Endothelial cell of umbilical vein (primary cell): ENCODE results near the gene RUSC2. TPM values are rescaled to one million over a fixed set of nuclear protein-coding genes. Genes with fewer than 3 reads are reported as not detected.
A peak's percentile ranks its signal among the peaks of the same experiment; 100 is the strongest.

ENCODE experiments used
- BruUV-seq: library from RNA; stranded (reverse); fragments of 400-500 nt; replicated peaks from 2 replicates; lab custom pipeline; 2021; lab: Mats Ljungman, UMichigan
- CTCF ChIA-PET: fragments of 300-600, 350-600 bp; sonication (Branson Sonifier 250); formaldehyde crosslinking; loops from one replicate; lab custom pipeline; 2021; ENCODE audit warnings: antibody characterized with exemption, inconsistent platforms; lab: Charles Lee
- POLR2A ChIA-PET: fragments of 300-600, 350-600 bp; sonication (Branson Sonifier 250); formaldehyde crosslinking; loops from one replicate; lab custom pipeline; 2021; ENCODE audit warnings: antibody characterized with exemption, inconsistent platforms; lab: Charles Lee
- DNase-seq: peaks from one replicate; pipeline ENCODE4 v3.0.0-alpha.2; 2011; ENCODE audit warnings: low read depth, low spot score
- FAIRE-seq: peaks from 2 replicates; lab custom pipeline; 2011; peaks lifted over from hg19 to GRCh38; lab: Jason Lieb, UNC
- H2AFZ ChIP-seq: 2 replicates; pipeline ENCODE4 v1.6.0; 2012; ENCODE audit warnings: low read depth, low read length, control low read depth, inconsistent platforms
- H3K27ac ChIP-seq: 2 replicates; pipeline ENCODE4 v1.5.1; 2011; ENCODE audit warnings: low read depth, mild to moderate bottlenecking, control low read depth, low read length, moderate library complexity; ENCODE audit not compliant: insufficient read depth
- H3K27me3 ChIP-seq, 2 experiments: 2 replicates each; pipeline versions ENCODE4 v1.6.0 to v1.6.1; 2011; ENCODE audit warnings: low read length in 2 of 2, mixed read lengths in 1 of 2; ENCODE audit not compliant: control insufficient read depth in 2 of 2, insufficient read depth in 2 of 2
- H3K36me3 ChIP-seq, 2 experiments: 2 replicates in 1 of 2; 3 replicates in 1 of 2; pipeline ENCODE4 v1.5.1; 2011; ENCODE audit warnings: low read length in 2 of 2, mild to moderate bottlenecking in 1 of 2, moderate library complexity in 1 of 2; ENCODE audit not compliant: control insufficient read depth in 2 of 2, insufficient read depth in 2 of 2; ENCODE audit errors: extremely low read depth in 1 of 2
- H3K4me1 ChIP-seq: 3 replicates; pipeline ENCODE4 v1.5.1; 2011; ENCODE audit warnings: mild to moderate bottlenecking, low read length; ENCODE audit not compliant: control insufficient read depth, insufficient read depth; ENCODE audit errors: extremely low read depth
- H3K4me2 ChIP-seq: 2 replicates; pipeline ENCODE4 v1.6.1; 2011; ENCODE audit warnings: low read length, control low read depth, mixed read lengths; ENCODE audit not compliant: insufficient read depth
- H3K4me3 ChIP-seq, 3 experiments: fragments of 200-600 bp in 1 of 3; sonication (generic), shearing (Covaris generic) in 1 of 3; replicated peaks in 1 of 3; 2 replicates each; pipeline ENCODE4 v1.5.1; 2011 to 2016; ENCODE audit warnings: control low read depth in 3 of 3, low read length in 3 of 3, mild to moderate bottlenecking in 2 of 3, inconsistent platforms in 1 of 3, low read depth in 1 of 3, moderate library complexity in 1 of 3; ENCODE audit not compliant: insufficient read depth in 1 of 3
- H3K79me2 ChIP-seq: 2 replicates; pipeline ENCODE4 v1.6.0; 2012; ENCODE audit warnings: low read length, inconsistent platforms; ENCODE audit not compliant: control insufficient read depth, insufficient read depth
- H3K9ac ChIP-seq: replicated peaks from 2 replicates; pipeline ENCODE3; 2011; ENCODE audit warnings: low read length, control low read depth; ENCODE audit not compliant: insufficient read depth; ENCODE audit errors: extremely low read depth
- H3K9me1 ChIP-seq: replicated peaks from 3 replicates; pipeline ENCODE4 v1.6.0; 2011; ENCODE audit warnings: mild to moderate bottlenecking, low read length; ENCODE audit not compliant: control insufficient read depth, insufficient read depth; ENCODE audit errors: extremely low read depth
- H3K9me3 ChIP-seq: replicated peaks from 2 replicates; pipeline ENCODE4 v1.5.1; 2012; ENCODE audit warnings: low read length, inconsistent platforms; ENCODE audit not compliant: control insufficient read depth, insufficient read depth
- H4K20me1 ChIP-seq: replicated peaks from 2 replicates; pipeline ENCODE3; 2011; ENCODE audit warnings: mild to moderate bottlenecking, low read length; ENCODE audit not compliant: control insufficient read depth, insufficient read depth; ENCODE audit errors: extremely low read depth
- CTCF ChIP-seq, 2 donors: IDR thresholded peaks; 1 replicate in 1 of 2; 2 replicates in 1 of 2; pipeline ENCODE4 v1.5.1; 2011; ENCODE audit warnings: low read length in 2 of 2, mild to moderate bottlenecking in 2 of 2, moderate library complexity in 2 of 2, control low read depth in 1 of 2, inconsistent platforms in 1 of 2, low read depth in 1 of 2; ENCODE audit not compliant: insufficient read depth in 1 of 2; ENCODE audit errors: extremely low read depth in 1 of 2
- EZH2 ChIP-seq: IDR thresholded peaks from 2 replicates; pipeline ENCODE4 v1.6.1; 2012; ENCODE audit warnings: borderline replicate concordance, low read depth, mild to moderate bottlenecking, moderate library complexity, low read length, inconsistent platforms; ENCODE audit not compliant: severe bottlenecking
- FOS ChIP-seq: IDR thresholded peaks from 2 replicates; pipeline ENCODE4 v1.6.1; 2011; ENCODE audit warnings: mild to moderate bottlenecking, low read length, moderate library complexity, borderline replicate concordance; ENCODE audit not compliant: insufficient read depth
- GATA2 ChIP-seq: IDR thresholded peaks from 2 replicates; pipeline ENCODE4 v1.7.0; 2011; ENCODE audit warnings: low read depth, mild to moderate bottlenecking, moderate library complexity, mixed read lengths, low read length; ENCODE audit not compliant: insufficient read length, insufficient read depth
- JUN ChIP-seq: IDR thresholded peaks from 2 replicates; pipeline ENCODE4 v1.6.1; 2011; ENCODE audit warnings: borderline replicate concordance, low read depth; ENCODE audit not compliant: insufficient read length, insufficient read depth
- MYC ChIP-seq: IDR thresholded peaks from one replicate; pipeline ENCODE4 v1.6.1; 2011; ENCODE audit warnings: mild to moderate bottlenecking, low read depth, low read length
- POLR2A ChIP-seq: IDR thresholded peaks from 2 replicates; pipeline ENCODE4 v1.6.1; 2012; ENCODE audit warnings: low read depth, mild to moderate bottlenecking, control low read depth, low read length
- dilution Hi-C: fragments of 300-500 bp; cut with MboI; formaldehyde crosslinking; loops from one replicate; pipeline ENCODE4 v1.15.0; 2019; ENCODE audit warnings: low sequenced_read_pairs; ENCODE audit not compliant: extremely low pct_ligation_motif_present
- intact Hi-C: fragments of 100-400 bp; cut with micrococcal nuclease; formaldehyde crosslinking; loops from one replicate; pipeline ENCODE4 v1.10.0; 2022
- polyA plus RNA-seq, 4 experiments: library from polyadenylated mRNA; depleted of rRNA in 3 of 4; stranded (reverse) in 3 of 4; unstranded in 1 of 4; fragments of >200 nt; gene quantifications; 2 replicates each; pipeline versions ENCODE4 v1.2.1 to v1.2.3, GENCODE V29; 2011 to 2012; ENCODE audit warnings: missing spikeins in 1 of 4
- total RNA-seq: library from RNA; stranded (reverse); gene quantifications from 2 replicates; pipeline ENCODE4 v1.2.3, GENCODE V29; 2021

The RUSC2 gene
- total and polyA plus RNA-seq, 2 donors (not counting 3 experiments of a cell fraction or from before 2014, with no cell fraction given): 26.1 to 46.2 TPM

GRCh38 chr9:35511453-35511852, 21.5 kb downstream of the RUSC2 start:
- Histone ChIP-seq H3K36me3 (peaks cover 0 to 2% of the 10 kb centered on the region in 2 experiments), H2AFZ (no peak overlapping the region), H3K9me1 (no peaks in the 10 kb centered on the region), H3K9me3 (no peaks in the 10 kb centered on the region), H3K4me1 (peaks cover 42% of the 10 kb centered on the region), H4K20me1 (no peaks in the 10 kb centered on the region), H3K4me2 (peak overlapping the region; percentile 55), H3K27ac (peak overlapping the region; percentile 67), H3K27me3 (no peaks in the 10 kb centered on the region), H3K4me3 (no peak overlapping the region), H3K79me2 (peaks cover 67% of the 10 kb centered on the region), H3K9ac (peak overlapping the region; percentile 35)
- no peak for TF ChIP-seq GATA2
- TF ChIP-seq MYC: no peak
- ChIA-PET POLR2A (interaction anchor here (0.9 to 1.0 kb wide), 3 partner anchors 8 to 27 kb away, joined by 3 to 6 read pairs (median 3); partner anchors contain the start of gene RUSC2), CTCF (interaction anchor here (1.1 to 8.7 kb wide), 14 partner anchors 9 to 45 kb away, joined by 3 to 111 read pairs (median 7); partner anchors contain the start of gene RUSC2)
- no peak for FAIRE-seq
- DNase-seq: no peak
- dilution Hi-C loops: no loop called here
- BruUV-seq: TSS peak; percentile 23
- intact Hi-C loops: loop anchor here (1.0 kb wide), 4 partner anchors 8 to 238 kb away; no protein-coding TSS in a partner anchor

DNA sequence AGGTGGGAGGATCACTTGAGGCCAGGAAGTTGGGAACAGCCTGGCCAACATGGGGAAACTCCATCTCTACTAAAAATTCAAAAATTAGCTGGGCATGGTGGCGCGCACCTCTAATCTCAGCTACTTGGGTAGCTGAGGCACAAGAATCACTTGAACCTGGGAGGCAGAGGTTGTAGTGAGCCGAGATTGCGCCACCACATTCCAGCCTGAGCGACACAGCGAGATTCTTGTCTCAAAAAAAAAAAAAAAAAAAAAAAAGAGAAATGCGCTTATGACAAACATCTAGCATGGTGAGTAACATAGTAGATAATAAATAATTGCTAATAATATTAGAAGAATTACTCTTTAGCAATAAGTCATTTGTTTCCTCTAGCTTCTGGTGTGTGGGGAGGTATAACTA, 25.9 kb downstream of the RUSC2 start:
- Histone ChIP-seq H3K4me3 (no peak overlapping the region), H3K9ac (peak overlapping the region; percentile 66), H3K36me3 (peaks cover 0 to 2% of the 10 kb centered on the region in 2 experiments), H3K9me1 (no peaks in the 10 kb centered on the region), H2AFZ (no peak overlapping the region), H4K20me1 (no peaks in the 10 kb centered on the region), H3K9me3 (no peaks in the 10 kb centered on the region), H3K4me1 (peaks cover 65% of the 10 kb centered on the region), H3K27me3 (no peaks in the 10 kb centered on the region), H3K4me2 (peak overlapping the region; percentile 60), H3K79me2 (peaks cover 62% of the 10 kb centered on the region), H3K27ac (peak overlapping the region; percentile 99)
- ChIA-PET CTCF (interaction anchor here (0.9 to 2.6 kb wide), 5 partner anchors 9 to 37 kb away, joined by 3 to 19 read pairs (median 6); partner anchors contain the start of gene RUSC2), POLR2A (no interaction called here)
- BruUV-seq: no TSS peak
- TF ChIP-seq EZH2: no peak
- no peak for TF ChIP-seq MYC
- no peak for TF ChIP-seq CTCF (IDR thresholded peaks at IDR 0.05; ENCODE audit: extremely low read depth in 1 of 2, insufficient read depth in 1 of 2, low read depth in 1 of 2, low read length in 2 of 2)
- no peak for TF ChIP-seq GATA2
- no peak for TF ChIP-seq FOS
- no peak for TF ChIP-seq POLR2A
- TF ChIP-seq JUN: no peak
- no peak for DNase-seq
- FAIRE-seq: no peak
- intact Hi-C loops: no loop called here
- dilution Hi-C loops: no loop called here
